HG02763 (cell line): ENCODE measurements around the gene AGFG1.
A peak's percentile ranks its signal among the peaks of the same experiment; 100 is the strongest.

Source experiments
- ATAC-seq: cut with Tn5 transposase; IDR thresholded peaks from one replicate; pipeline ENCODE4 v1.9.1; 2021; ENCODE audit warnings: mild to moderate bottlenecking, moderate library complexity; ENCODE audit not compliant: unreplicated experiment

The AGFG1 gene

GRCh38 chr2:227471924-227472264 is at the start of gene AGFG1:
TSS of gene AGFG1 (plus strand) at chr2:227472156. CDS start at chr2:227472422, 266 bp downstream.
- peak; percentile 88 for ATAC-seq

- no peak for ATAC-seq
Measured at GRCh38 chr2:227423656-227424499, 48.1 kb upstream of the AGFG1 start.

GRCh38 chr2:227428731-227429285 is 43.1 kb upstream of the AGFG1 start:
- ATAC-seq, result no peak

GRCh38 chr2:227430639-227431038 is 41.3 kb upstream of the AGFG1 start:
- no peak for ATAC-seq

- no peak for ATAC-seq
Measured at GRCh38 chr2:227433171-227433570, 38.8 kb upstream of the AGFG1 start.

- ATAC-seq, result no peak
Measured at GRCh38 chr2:227436436-227437174, 35.4 kb upstream of the AGFG1 start.

GRCh38 chr2:227439214-227439613 is 32.7 kb upstream of the AGFG1 start:
- ATAC-seq, result no peak

GRCh38 chr2:227442639-227443038 is 29.3 kb upstream of the AGFG1 start:
- ATAC-seq, result no peak

- ATAC-seq, result no peak
Measured at GRCh38 chr2:227443889-227444568, 27.9 kb upstream of the AGFG1 start.

- ATAC-seq, result no peak
Measured at GRCh38 chr2:227447606-227448005, 24.4 kb upstream of the AGFG1 start.

GRCh38 chr2:227450311-227450841 is 21.6 kb upstream of the AGFG1 start:
- no peak for ATAC-seq

GRCh38 chr2:227450926-227451654 is 20.9 kb upstream of the AGFG1 start:
- no peak for ATAC-seq

GRCh38 chr2:227451655-227451992 is 20.3 kb upstream of the AGFG1 start:
- ATAC-seq, result no peak

- ATAC-seq, result no peak
Measured at GRCh38 chr2:227453810-227454209, 18.1 kb upstream of the AGFG1 start.

- no peak for ATAC-seq
Measured at GRCh38 chr2:227454323-227454860, 17.6 kb upstream of the AGFG1 start.

- no peak for ATAC-seq
Measured at GRCh38 chr2:227455200-227455599, 16.8 kb upstream of the AGFG1 start.

GRCh38 chr2:227456102-227456501 is 15.9 kb upstream of the AGFG1 start:
- ATAC-seq, result no peak

GRCh38 chr2:227456772-227457171 is 15.2 kb upstream of the AGFG1 start:
- ATAC-seq, result no peak

- ATAC-seq, result peak; percentile 27
Measured at GRCh38 chr2:227460070-227460485, 11.9 kb upstream of the AGFG1 start.

GRCh38 chr2:227460833-227461232 is 11.1 kb upstream of the AGFG1 start:
- ATAC-seq, result no peak
